ENCODE data around the gene DDIAS.
"Not testable (repeated sequence)": the region's sequence is repeated elsewhere in the genome, so short reads cannot be mapped to it uniquely, and the experiment has no call there.

Gene DDIAS

DNA sequence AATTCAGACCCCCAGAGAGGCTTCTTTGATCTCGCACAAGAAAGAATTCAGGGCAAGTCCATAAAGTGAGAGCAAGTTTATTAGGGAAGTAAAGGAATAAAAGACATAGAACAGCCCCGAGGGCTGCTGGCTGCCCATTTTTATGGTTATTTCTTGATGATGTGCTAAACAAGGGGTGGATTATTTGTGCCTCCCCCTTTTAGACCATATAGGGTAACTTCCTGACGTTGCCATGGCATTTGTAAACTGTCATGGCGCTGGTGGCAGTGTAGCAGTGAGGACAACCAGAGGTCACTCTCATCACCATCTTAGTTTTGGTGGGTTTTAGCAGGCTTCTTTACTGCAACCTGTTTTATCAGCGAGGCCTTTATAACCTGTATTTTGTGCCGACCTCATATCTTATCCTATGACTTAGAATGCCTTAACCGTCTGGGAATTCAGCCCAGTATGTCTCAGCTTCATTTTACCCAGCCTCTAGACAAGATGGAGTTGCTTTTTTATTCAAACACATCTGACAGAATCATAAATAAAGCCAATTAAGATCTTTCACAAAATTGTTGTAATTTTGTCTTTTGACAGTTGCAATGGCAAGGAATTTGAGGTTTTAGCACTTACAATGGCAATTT is 7.6 kb downstream of the DDIAS start:
- in situ Hi-C loops (cut with HindIII; ENCODE audit: low pct_ligation_motif_present, low sequenced_read_pairs), result loop anchor here (25.0 kb wide), 1 partner anchor 253 kb away; the partner anchor contains the start of gene PCF11
- DNase-seq, result peak; percentile 22
- Histone ChIP-seq H3K27me3 (replicated peaks) (no peaks in the 10 kb centered on the region), H3K27ac (no peak overlapping the region), H3K36me3 (replicated peaks) (no peaks in the 10 kb centered on the region), H3K4me3 (ENCODE audit: low read depth, low read length) (no peak overlapping the region)
- TF ChIP-seq CTCF (IDR thresholded peaks at IDR 0.05; ENCODE audit: low read depth, low read length, missing control alignments), result no peak

DNA sequence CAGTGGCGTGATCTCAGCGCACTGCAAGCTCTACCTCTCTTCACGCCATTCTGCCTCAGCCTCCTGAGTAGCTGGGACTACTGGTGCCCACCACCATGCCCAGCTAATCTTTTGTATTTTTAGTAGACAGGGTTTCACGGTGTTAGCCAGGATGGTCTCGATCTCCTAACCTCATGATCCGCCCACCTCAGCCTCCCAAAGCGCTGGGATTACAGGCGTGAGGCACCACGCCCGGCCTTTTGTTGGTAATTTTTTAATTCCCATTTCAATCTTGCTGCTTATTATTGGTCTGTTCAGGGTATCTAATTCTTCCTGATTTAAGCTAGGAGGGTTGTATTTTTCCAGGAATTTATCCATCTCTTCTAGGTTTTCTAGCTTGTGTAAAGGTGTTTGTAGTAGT is 18.2 kb downstream of the DDIAS start:
- DNase-seq; H3K27me3 ChIP-seq (replicated peaks); H3K4me3 ChIP-seq (ENCODE audit: low read depth, low read length); H3K36me3 ChIP-seq (replicated peaks); H3K27ac ChIP-seq: not testable (repeated sequence)
- in situ Hi-C loops (cut with HindIII; ENCODE audit: low pct_ligation_motif_present, low sequenced_read_pairs), result loop anchor here (25.0 kb wide), 1 partner anchor 243 kb away; the partner anchor contains the start of gene PCF11

DNA sequence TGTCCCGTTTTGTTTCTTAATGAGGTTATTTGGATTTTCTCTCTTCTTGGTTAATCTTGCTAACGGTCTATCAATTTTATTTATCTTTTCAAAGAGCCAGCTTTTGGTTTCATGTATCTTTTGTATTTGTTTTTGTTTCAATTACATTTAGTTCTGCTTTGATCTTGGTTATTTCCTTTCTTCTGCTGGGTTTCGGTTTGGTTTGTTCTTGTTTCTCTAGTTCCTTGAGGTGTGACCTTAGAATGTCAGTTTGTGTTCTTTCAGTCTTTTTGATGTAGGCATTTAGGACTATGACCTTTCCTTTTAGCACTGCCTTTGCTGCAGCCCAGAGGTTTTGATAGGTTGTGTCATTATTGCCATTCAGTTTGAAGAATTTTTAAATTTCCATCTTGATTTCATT is 18.7 kb downstream of the DDIAS start:
- H3K4me3 ChIP-seq (ENCODE audit: low read depth, low read length); H3K27ac ChIP-seq; H3K36me3 ChIP-seq (replicated peaks); H3K27me3 ChIP-seq (replicated peaks); DNase-seq: not testable (repeated sequence)
- in situ Hi-C loops (cut with HindIII; ENCODE audit: low pct_ligation_motif_present, low sequenced_read_pairs), result loop anchor here (25.0 kb wide), 1 partner anchor 242 kb away; the partner anchor contains the start of gene PCF11

GRCh38 chr11:82922396-82923173 is 21.0 kb downstream of the DDIAS start:
- not testable (repeated sequence) for H3K36me3 ChIP-seq (replicated peaks); H3K27ac ChIP-seq; H3K4me3 ChIP-seq (ENCODE audit: low read depth, low read length); H3K27me3 ChIP-seq (replicated peaks)
- DNase-seq, result peak; percentile 17
- in situ Hi-C loops (cut with HindIII; ENCODE audit: low pct_ligation_motif_present, low sequenced_read_pairs), result loop anchor here (25.0 kb wide), 1 partner anchor 240 kb away; the partner anchor contains the start of gene PCF11

DNA sequence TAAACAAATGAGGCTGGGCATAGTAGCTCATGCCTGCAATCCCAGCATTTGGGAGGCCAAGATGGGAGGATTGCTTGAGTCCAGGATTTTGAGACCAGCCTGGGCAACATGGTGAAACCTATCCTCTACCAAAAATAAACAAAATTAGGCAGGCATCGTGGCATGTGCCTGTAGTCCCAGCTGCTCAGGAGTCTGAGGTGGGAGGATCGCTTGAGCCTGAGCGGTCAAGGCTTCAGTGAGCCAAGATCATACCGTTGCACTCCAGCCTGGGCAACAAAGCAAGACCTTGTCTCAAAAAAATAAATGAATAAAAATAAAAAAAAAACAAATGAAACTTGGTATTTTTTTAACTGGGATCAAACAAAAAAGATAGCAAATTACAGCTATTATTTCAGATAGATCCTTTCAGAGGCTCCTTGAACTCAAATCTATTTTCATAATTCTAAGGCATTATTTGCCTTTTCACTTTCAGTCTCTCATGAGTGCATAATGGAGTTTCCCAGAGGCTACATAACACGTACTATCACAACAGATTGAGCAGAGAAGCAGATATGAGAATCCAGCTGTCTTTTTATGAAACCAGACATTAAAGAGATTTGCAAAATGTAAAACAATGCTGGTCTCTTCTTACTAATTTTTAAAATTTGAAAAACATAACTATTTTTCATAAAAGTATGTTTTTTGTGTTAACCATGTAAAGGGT is 23.1 kb downstream of the DDIAS start:
- no peak for DNase-seq
- TF ChIP-seq CTCF (IDR thresholded peaks at IDR 0.05; ENCODE audit: low read depth, low read length, missing control alignments), result no peak
- in situ Hi-C loops (cut with HindIII; ENCODE audit: low pct_ligation_motif_present, low sequenced_read_pairs), result loop anchor here (25.0 kb wide), 1 partner anchor 238 kb away; the partner anchor contains the start of gene PCF11
- no peaks in the 10 kb centered on the region for H3K36me3 ChIP-seq (replicated peaks)
- no peaks in the 10 kb centered on the region for H3K27me3 ChIP-seq (replicated peaks)
- no peak overlapping the region for H3K4me3 ChIP-seq (ENCODE audit: low read depth, low read length)
- no peak overlapping the region for H3K27ac ChIP-seq

- Histone ChIP-seq H3K27me3 (replicated peaks) (no peaks in the 10 kb centered on the region), H3K4me3 (ENCODE audit: low read depth, low read length) (no peak overlapping the region), H3K36me3 (replicated peaks) (no peaks in the 10 kb centered on the region), H3K27ac (no peak overlapping the region)
- in situ Hi-C loops (cut with HindIII; ENCODE audit: low pct_ligation_motif_present, low sequenced_read_pairs), result no loop called here
- peak; percentile 70 for TF ChIP-seq CTCF (IDR thresholded peaks at IDR 0.05; ENCODE audit: low read depth, low read length, missing control alignments)
- DNase-seq, result peak; percentile 52
These were observed 25.8 kb downstream of the DDIAS start for GRCh38 chr11:82927264-82927880.

DNA sequence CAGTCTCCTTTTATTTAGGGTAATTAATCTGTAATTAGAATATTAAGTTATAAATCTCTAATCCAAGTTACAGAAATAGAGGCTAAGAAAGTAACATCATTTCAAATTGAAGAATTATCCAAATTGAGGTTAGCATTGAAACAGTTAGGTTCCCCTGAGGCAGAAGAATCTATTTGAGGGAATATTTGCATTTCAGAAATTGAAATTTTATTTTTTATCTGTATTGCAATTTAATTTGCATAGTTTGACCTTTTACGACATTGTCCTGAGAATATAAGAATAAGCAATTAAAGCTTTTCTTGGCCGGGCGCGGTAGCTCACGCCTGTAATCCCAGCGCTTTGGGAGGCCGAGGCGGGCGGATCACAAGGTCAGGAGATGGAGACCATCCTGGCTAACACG is 27.6 kb downstream of the DDIAS start:
- DNase-seq, result no peak
- H3K27ac ChIP-seq, result no peak overlapping the region
- no peak for TF ChIP-seq CTCF (IDR thresholded peaks at IDR 0.05; ENCODE audit: low read depth, low read length, missing control alignments)
- H3K4me3 ChIP-seq (ENCODE audit: low read depth, low read length), result no peak overlapping the region
- H3K36me3 ChIP-seq (replicated peaks), result no peaks in the 10 kb centered on the region
- H3K27me3 ChIP-seq (replicated peaks), result no peaks in the 10 kb centered on the region
- in situ Hi-C loops (cut with HindIII; ENCODE audit: low pct_ligation_motif_present, low sequenced_read_pairs), result no loop called here

Measured in brain microvascular endothelial cell (primary cell).